Subcutaneous abdominal adipose tissue (tissue), 5 donors: ENCODE measurements around the gene CXCR3.
"Not testable (repeated sequence)": the region's sequence is repeated elsewhere in the genome, so short reads cannot be mapped to it uniquely, and the experiment has no call there.

Experiments
- H3K27ac ChIP-seq: one replicate; pipeline ENCODE4 v1.7.0; 2013; ENCODE audit warnings: low read depth, mild to moderate bottlenecking, inconsistent platforms, low read length, moderate library complexity
- H3K27me3 ChIP-seq, 5 donors: one replicate each; pipeline ENCODE4 v1.7.0; 2013; ENCODE audit warnings: low read length in 5 of 5, inconsistent platforms in 1 of 5; ENCODE audit not compliant: control insufficient read depth in 5 of 5, insufficient read depth in 4 of 5
- H3K36me3 ChIP-seq, 5 donors: one replicate each; pipeline ENCODE4 v1.7.0; 2013; ENCODE audit warnings: low read length in 5 of 5; ENCODE audit not compliant: control insufficient read depth in 5 of 5, insufficient read depth in 5 of 5
- H3K4me1 ChIP-seq, 5 donors: one replicate each; pipeline ENCODE4 v1.7.0; 2013; ENCODE audit warnings: low read length in 5 of 5, mild to moderate bottlenecking in 3 of 5, moderate library complexity in 1 of 5; ENCODE audit not compliant: control insufficient read depth in 5 of 5, insufficient read depth in 5 of 5
- H3K4me3 ChIP-seq, 5 donors: one replicate each; pipeline ENCODE4 v1.7.0; 2013; ENCODE audit warnings: low read length in 5 of 5, low read depth in 1 of 5
- H3K9ac ChIP-seq, 5 donors: one replicate each; pipeline ENCODE4 v1.7.0; 2013; ENCODE audit warnings: low read length in 5 of 5, mild to moderate bottlenecking in 4 of 5, moderate library complexity in 3 of 5
- H3K9me3 ChIP-seq, 5 donors: one replicate each; pipeline ENCODE4 v1.7.0; 2013; ENCODE audit warnings: low read length in 5 of 5; ENCODE audit not compliant: control insufficient read depth in 5 of 5
- donor health status: healthy.
- donor health status: healthy.
- donor health status: healthy.
- donor health status: healthy.
- donor health status: healthy.

The CXCR3 gene

DNA sequence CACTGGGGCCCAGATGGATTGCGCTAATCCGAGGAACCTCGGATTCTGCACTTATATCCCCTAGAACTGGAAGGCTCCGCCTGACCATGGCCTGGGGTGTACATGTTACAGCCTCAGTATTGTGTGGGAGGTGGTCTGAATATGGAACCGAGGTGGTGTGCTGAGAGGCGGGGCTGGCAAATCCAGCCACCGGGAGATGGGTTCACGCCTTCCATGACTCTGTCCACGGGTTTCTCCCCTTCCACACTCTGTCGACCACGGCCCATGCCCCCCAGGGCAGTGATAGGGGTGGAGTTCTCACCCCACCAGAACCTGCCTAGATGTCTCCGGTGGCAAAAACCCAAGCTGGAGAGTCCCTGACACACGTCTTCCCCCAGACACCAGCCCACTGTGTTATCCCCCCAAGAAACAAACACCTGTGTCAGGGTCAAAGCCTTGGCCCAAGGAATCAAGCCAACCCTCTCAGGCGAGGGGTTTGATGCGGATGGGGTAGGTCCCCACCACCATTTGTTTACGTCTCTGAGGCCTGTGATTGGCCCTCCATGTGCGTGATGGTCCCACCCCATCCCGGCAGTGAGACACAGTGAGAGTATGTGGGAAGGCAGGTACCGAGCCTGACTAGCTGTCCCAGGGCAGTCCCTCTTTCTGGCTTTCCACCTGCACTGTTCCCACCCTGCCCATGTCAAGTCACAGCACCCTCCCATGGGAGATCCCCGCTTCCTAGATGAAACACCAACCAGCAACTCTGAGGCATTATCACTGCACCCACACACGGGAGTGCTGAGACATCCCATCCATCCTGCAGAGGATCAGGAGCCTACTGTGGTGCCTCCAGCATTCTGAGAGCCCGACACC, 42.5 kb upstream of the CXCR3 start:
- H3K4me3 ChIP-seq: no peak overlapping the region
- peaks cover 3 to 37% (median 13%) of the 10 kb centered on the region in 5 donors for H3K27me3 ChIP-seq
- H3K36me3 ChIP-seq: no peaks in the 10 kb centered on the region
- no peaks in the 10 kb centered on the region for H3K4me1 ChIP-seq
- no peak overlapping the region for H3K9ac ChIP-seq
- H3K9me3 ChIP-seq: no peaks in the 10 kb centered on the region
- H3K27ac ChIP-seq: no peak overlapping the region

DNA sequence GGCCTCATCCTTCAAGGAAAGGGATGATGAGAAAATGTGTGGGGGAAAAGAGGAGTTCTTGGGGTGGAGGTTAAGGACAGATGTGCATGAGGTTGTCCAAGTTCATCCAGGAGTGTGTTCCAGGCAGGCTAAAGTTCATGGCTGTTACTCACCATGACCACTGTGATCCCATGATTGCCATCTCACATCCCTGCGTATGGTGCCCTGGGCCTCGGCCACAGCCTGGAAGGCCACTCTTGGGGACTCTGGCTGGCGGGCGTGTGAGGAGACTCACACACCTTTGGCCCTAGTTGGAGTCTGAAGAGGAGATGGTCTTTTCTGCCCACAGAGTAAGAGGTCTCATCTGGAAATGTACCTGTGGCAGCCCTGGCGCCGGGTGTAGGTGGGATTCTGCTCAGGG, 41.6 kb upstream of the CXCR3 start:
- Histone ChIP-seq H3K4me3 (no peak overlapping the region), H3K27me3 (peaks cover 3 to 37% (median 13%) of the 10 kb centered on the region in 5 donors), H3K9ac (no peak overlapping the region), H3K27ac (no peak overlapping the region), H3K36me3 (no peaks in the 10 kb centered on the region), H3K9me3 (no peaks in the 10 kb centered on the region), H3K4me1 (no peaks in the 10 kb centered on the region)

DNA sequence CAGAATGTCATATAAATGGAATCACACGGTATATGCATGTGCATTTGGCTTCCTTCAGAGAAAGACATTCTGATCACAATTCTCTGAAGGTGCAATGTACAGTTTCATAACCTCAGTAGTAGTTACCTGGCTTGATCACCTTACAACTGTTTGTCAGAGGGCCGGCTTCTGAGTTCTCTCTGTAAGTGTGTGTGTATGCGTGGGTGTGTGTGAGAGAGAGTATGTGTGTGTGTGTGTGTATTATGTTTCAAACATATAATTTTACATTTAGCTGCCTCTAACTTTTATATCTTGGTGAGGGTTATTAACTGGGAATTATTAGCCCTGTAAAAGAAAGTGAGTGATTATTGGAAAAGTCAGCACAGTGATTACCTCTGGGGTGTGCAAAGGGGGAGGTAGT, 41.0 kb upstream of the CXCR3 start:
- Histone ChIP-seq H3K4me3 (no peak overlapping the region), H3K36me3 (no peaks in the 10 kb centered on the region), H3K27ac (no peak overlapping the region), H3K9me3 (no peaks in the 10 kb centered on the region), H3K4me1 (no peaks in the 10 kb centered on the region), H3K27me3 (peaks cover 3 to 32% (median 13%) of the 10 kb centered on the region in 5 donors), H3K9ac (no peak overlapping the region)

DNA sequence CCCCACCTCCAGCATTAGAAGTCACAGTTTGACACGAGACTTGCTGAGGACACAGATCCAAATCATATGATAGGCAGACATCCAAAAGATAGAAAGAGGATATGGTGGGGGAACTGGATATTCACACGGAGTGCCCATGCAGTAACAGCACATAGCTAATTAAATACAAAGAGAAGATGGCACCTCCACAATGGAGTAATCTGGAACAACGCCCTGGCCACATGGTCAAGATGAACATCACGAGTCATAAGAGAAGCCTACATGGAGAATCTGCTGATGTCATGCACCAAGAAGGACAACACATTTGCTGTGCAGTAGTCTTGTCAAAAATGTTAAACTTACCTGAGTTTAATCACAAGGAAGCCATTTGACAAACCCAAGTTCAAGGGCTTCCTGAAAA, 39.0 kb upstream of the CXCR3 start:
- no peaks in the 10 kb centered on the region for H3K9me3 ChIP-seq
- no peak overlapping the region for H3K4me3 ChIP-seq
- H3K4me1 ChIP-seq: no peaks in the 10 kb centered on the region
- no peak overlapping the region for H3K9ac ChIP-seq
- H3K36me3 ChIP-seq: no peaks in the 10 kb centered on the region
- H3K27me3 ChIP-seq: peaks cover 0 to 26% (median 11%) of the 10 kb centered on the region in 5 donors
- no peak overlapping the region for H3K27ac ChIP-seq

DNA sequence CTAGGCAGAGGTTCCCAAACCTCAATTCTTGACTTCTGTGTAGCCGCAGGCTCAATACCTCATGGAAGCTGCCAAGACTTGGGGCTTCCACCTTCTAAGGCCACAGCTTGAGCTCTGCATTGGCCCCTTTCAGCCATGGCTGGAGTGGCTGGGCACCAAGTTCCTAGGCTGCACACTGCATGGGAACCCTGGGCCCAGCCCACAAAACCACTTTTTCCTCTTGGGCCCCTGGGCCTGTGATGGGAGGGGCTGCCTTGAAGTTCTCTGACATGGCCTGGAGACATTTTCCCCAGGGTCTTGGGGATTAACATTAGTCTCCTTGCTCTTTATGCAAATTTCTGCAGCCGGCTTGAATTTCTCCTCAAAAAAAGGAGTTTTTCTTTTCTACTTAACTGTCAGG, 35.0 kb upstream of the CXCR3 start:
- Histone ChIP-seq H3K4me3 (no peak overlapping the region), H3K36me3 (no peaks in the 10 kb centered on the region), H3K9ac (no peak overlapping the region), H3K27me3 (peaks cover 0 to 8% (median 0%) of the 10 kb centered on the region in 5 donors), H3K27ac (no peak overlapping the region), H3K4me1 (peaks cover 0 to 5% (median 0%) of the 10 kb centered on the region in 5 donors), H3K9me3 (no peaks in the 10 kb centered on the region)

DNA sequence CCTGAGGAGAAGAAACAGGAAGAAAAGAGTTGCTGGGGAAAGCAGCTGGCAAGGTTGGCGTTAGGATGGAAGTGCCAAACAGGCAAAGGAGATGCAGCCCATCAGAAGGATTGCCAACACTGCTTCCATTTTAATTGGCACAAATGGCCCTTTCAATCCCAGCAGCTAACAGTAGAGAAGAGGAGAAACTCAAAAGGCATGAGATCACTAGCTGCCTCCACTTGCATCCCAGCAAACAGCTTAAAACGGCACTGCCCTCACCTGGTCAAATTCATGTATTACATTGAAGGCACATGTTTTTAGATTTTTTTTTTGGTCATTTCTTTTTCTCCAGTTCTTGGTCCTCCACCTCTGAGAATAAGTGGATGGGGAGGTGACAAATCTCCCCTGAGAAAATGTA, 34.1 kb upstream of the CXCR3 start:
- Histone ChIP-seq H3K9me3 (no peaks in the 10 kb centered on the region), H3K4me1 (peaks cover 0 to 5% (median 0%) of the 10 kb centered on the region in 5 donors), H3K4me3 (no peak overlapping the region), H3K9ac (no peak overlapping the region), H3K36me3 (no peaks in the 10 kb centered on the region), H3K27me3 (peaks cover 0 to 7% (median 0%) of the 10 kb centered on the region in 5 donors), H3K27ac (no peak overlapping the region)

DNA sequence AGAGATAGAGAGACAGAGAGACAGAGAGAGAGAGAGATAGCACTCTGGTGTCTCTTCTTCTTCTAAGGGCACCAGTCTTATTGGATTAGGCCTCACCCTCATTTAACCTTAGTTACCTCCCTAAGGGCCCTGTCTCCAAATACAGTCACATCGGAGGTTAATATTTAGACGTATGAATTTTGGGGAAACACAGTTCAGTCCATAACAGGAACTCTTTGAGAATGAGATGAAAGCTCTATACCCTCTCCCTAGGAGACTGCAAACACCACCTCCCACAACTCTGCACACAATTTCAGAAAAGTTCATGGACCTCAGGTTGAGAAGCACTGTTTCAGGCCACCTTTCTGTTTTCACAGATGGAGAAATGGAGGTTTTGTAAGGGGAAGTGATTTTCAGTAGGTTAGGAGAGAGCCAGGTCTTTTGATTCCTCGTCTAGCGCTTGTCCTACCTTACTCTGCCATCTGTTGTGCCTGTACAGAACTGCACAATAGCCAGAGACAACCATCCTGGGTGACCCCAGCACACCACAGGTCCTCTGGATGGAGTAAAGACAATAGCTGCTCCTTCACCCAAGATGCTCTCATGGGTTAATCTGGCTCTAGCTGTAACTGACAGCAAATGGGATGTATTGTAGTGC, 32.1 kb upstream of the CXCR3 start:
- Histone ChIP-seq H3K4me3 (no peak overlapping the region), H3K4me1 (peaks cover 0 to 5% (median 0%) of the 10 kb centered on the region in 5 donors), H3K27me3 (peaks cover 0 to 3% (median 0%) of the 10 kb centered on the region in 5 donors), H3K9ac (no peak overlapping the region), H3K9me3 (no peaks in the 10 kb centered on the region), H3K27ac (no peak overlapping the region), H3K36me3 (no peaks in the 10 kb centered on the region)

DNA sequence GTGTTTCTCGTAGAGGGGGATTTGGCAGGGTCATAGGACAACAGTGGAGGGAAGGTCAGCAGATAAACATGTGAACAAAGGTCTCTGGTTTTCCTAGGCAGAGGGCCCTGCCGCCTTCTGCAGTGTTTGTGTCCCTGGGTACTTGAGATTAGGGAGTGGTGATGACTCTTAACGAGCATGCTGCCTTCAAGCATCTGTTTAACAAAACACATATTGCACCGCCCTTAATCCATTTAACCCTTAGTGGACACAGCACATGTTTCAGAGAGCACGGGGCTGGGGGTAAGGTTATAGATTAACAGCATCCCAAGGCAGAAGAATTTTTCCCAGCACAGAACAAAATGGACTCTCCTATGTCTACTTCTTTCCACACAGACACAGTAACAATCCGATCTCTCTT, 26.1 kb upstream of the CXCR3 start:
- H3K9ac ChIP-seq, H3K27me3 ChIP-seq, H3K4me3 ChIP-seq, H3K4me1 ChIP-seq, H3K9me3 ChIP-seq, H3K36me3 ChIP-seq, H3K27ac ChIP-seq: not testable (repeated sequence)

DNA sequence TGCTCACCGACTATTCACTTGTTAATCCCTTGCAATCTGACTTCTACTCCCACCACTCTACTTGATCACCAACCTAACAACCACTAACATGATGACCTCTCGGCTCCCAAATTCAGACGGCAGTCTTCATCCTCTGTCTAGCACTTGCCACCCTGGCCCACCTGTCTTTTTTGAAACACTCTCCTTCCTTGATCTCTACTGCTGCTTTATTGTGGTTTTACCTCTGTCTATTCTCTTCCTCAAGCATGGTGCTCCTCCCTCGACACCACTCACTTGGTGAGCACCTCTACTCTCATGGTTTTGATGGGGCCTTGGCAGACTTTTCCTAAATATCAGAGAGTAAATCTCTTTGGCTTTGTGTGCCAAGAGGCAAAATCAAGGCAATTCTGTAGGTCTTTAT, 21.7 kb upstream of the CXCR3 start:
- Histone ChIP-seq H3K27ac (no peak overlapping the region), H3K4me1 (peaks cover 0 to 3% (median 0%) of the 10 kb centered on the region in 5 donors), H3K27me3 (peaks cover 0 to 7% (median 2%) of the 10 kb centered on the region in 5 donors)

DNA sequence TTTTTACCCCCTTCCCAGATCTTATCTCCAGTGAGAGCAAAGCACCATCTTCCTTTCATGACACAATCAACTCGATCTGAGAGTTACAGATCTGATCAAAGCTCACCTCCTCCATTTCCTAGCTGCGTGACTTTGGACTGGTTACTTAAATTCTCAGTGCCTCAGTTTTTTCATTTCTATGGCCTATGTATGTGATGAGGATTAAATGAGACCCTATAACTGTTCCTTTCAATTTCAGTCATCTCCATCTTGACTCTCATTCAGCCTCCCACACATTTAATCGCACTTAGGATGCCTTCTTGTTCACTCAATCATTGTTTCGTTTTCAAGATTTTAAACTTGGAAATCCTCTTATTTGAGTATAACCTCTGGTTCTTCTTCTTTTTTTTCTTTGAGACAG, 20.1 kb upstream of the CXCR3 start:
- Histone ChIP-seq H3K9ac (no peak overlapping the region), H3K36me3 (no peaks in the 10 kb centered on the region), H3K27me3 (peaks cover 0 to 7% (median 2%) of the 10 kb centered on the region in 5 donors), H3K4me1 (peaks cover 0 to 3% (median 0%) of the 10 kb centered on the region in 5 donors), H3K9me3 (no peaks in the 10 kb centered on the region), H3K27ac (no peak overlapping the region), H3K4me3 (no peak overlapping the region)

More for the DNA sequence above, 21.7 kb upstream of the CXCR3 start:
- Histone ChIP-seq H3K9ac (no peak overlapping the region), H3K36me3 (no peaks in the 10 kb centered on the region), H3K4me3 (no peak overlapping the region), H3K9me3 (no peaks in the 10 kb centered on the region)
